ENCODE data around the gene MAML2. TPM values are rescaled to one million over a fixed set of nuclear protein-coding genes. Genes with fewer than 3 reads are reported as not detected.

The MAML2 gene
- total and polyA plus RNA-seq, 2 of the 8 experiments (the other 6 are each of a cell fraction or from before 2014, with no cell fraction given), result 3.8 to 6.6 TPM

DNA sequence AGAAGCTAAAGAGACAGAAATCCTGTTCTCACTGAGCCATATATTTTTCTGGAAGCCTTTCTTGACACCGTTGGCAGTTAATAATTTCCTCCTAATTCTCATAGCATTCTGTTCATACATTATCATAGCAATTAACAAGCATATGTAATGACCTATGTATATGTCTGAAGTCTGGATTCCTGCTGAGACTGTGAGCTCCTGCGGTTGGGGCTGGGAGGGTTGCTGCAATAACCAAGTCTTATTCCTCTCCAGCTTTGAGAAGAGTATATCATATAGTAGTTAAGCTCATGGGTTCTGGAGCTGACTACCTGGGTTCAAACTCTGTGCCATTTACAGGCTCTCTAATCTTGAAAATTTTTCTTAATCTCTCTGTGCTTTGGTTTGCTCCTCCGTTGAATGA, 175.2 kb downstream of the MAML2 start (continued):
- TF ChIP-seq CHD7 (IDR thresholded peaks at IDR 0.05; ENCODE audit: insufficient replicate concordance, low read length) (no peak), KDM4A (IDR thresholded peaks at IDR 0.05; ENCODE audit: low read depth, low read length, severe bottlenecking) (no peak), CBX8 (IDR thresholded peaks at IDR 0.05; ENCODE audit: borderline replicate concordance, low read depth, low read length) (no peak), E2F6 (IDR thresholded peaks at IDR 0.05) (no peak), BACH1 (IDR thresholded peaks at IDR 0.05; ENCODE audit: low read length) (no peak), KDM1A (IDR thresholded peaks at IDR 0.05; ENCODE audit: borderline replicate concordance, low read length) (no peak), RXRA (IDR thresholded peaks at IDR 0.05; ENCODE audit: insufficient read depth, low read depth, low read length) (no peak), RAD21 (IDR thresholded peaks at IDR 0.05 in 1 of 2, conservative IDR thresholded peaks at IDR 0.05 in 1 of 2; ENCODE audit: low read depth in 2 of 2, low read length in 2 of 2) (no peak)
- TF ChIP-seq, protein P1, sequence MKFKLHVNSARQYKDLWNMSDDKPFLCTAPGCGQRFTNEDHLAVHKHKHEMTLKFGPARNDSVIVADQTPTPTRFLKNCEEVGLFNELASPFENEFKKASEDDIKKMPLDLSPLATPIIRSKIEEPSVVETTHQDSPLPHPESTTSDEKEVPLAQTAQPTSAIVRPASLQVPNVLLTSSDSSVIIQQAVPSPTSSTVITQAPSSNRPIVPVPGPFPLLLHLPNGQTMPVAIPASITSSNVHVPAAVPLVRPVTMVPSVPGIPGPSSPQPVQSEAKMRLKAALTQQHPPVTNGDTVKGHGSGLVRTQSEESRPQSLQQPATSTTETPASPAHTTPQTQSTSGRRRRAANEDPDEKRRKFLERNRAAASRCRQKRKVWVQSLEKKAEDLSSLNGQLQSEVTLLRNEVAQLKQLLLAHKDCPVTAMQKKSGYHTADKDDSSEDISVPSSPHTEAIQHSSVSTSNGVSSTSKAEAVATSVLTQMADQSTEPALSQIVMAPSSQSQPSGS (IDR thresholded peaks at IDR 0.05; ENCODE audit: low read length), result no peak
